ENCODE data around the gene ZIC4.

DNA sequence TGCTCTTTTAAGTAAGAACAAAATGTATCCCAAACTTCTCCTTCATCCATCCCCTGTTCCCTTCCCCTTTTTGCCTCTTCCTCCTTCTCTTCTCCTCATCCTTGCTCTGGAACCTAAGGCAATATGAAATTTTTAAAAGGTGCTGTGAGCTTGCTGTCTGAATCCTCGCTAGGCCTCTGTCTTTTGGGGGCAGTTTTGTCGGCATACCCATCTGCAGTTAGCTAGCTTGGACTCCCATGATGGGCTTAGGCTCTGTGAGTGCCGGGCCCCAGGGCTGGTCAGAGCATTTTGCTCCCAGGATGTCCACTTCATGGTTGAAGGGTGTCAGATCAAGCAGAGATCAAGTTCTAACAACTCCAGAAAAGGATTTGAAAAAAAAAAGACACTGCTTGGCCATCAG lies 21.4 kb upstream of the ZIC4 start:
- TF ChIP-seq, protein P1, sequence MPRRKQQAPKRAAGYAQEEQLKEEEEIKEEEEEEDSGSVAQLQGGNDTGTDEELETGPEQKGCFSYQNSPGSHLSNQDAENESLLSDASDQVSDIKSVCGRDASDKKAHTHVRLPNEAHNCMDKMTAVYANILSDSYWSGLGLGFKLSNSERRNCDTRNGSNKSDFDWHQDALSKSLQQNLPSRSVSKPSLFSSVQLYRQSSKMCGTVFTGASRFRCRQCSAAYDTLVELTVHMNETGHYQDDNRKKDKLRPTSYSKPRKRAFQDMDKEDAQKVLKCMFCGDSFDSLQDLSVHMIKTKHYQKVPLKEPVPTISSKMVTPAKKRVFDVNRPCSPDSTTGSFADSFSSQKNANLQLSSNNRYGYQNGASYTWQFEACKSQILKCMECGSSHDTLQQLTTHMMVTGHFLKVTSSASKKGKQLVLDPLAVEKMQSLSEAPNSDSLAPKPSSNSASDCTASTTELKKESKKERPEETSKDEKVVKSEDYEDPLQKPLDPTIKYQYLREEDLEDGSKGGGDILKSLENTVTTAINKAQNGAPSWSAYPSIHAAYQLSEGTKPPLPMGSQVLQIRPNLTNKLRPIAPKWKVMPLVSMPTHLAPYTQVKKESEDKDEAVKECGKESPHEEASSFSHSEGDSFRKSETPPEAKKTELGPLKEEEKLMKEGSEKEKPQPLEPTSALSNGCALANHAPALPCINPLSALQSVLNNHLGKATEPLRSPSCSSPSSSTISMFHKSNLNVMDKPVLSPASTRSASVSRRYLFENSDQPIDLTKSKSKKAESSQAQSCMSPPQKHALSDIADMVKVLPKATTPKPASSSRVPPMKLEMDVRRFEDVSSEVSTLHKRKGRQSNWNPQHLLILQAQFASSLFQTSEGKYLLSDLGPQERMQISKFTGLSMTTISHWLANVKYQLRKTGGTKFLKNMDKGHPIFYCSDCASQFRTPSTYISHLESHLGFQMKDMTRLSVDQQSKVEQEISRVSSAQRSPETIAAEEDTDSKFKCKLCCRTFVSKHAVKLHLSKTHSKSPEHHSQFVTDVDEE (CRISPR knock-in tag; IDR thresholded peaks at IDR 0.05) = no peak
- TF ChIP-seq CREB5 (CRISPR knock-in tag; IDR thresholded peaks at IDR 0.05; ENCODE audit: low read depth) (no peak), ZFP30 (CRISPR knock-in tag; IDR thresholded peaks at IDR 0.05) (no peak)
- TF ChIP-seq, protein P2, sequence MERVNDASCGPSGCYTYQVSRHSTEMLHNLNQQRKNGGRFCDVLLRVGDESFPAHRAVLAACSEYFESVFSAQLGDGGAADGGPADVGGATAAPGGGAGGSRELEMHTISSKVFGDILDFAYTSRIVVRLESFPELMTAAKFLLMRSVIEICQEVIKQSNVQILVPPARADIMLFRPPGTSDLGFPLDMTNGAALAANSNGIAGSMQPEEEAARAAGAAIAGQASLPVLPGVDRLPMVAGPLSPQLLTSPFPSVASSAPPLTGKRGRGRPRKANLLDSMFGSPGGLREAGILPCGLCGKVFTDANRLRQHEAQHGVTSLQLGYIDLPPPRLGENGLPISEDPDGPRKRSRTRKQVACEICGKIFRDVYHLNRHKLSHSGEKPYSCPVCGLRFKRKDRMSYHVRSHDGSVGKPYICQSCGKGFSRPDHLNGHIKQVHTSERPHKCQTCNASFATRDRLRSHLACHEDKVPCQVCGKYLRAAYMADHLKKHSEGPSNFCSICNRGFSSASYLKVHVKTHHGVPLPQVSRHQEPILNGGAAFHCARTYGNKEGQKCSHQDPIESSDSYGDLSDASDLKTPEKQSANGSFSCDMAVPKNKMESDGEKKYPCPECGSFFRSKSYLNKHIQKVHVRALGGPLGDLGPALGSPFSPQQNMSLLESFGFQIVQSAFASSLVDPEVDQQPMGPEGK (CRISPR knock-in tag; IDR thresholded peaks at IDR 0.05; ENCODE audit: borderline replicate concordance) = no peak
